Stimulated activated CD8-positive, alpha-beta memory T cell treated with anti-CD3 and anti-CD28 coated beads, Interleukin-7, amount 100 ng/mL, for 4 hours (primary cell): ENCODE results near the gene RFX7.
"Not testable (repeated sequence)": the region's sequence is repeated elsewhere in the genome, so short reads cannot be mapped to it uniquely, and the experiment has no call there.

Experiments used
- DNase-seq, 2 donors: peaks; one replicate each; pipeline ENCODE4 v3.0.0-alpha.2; 2020; ENCODE audit warnings: low read depth in 2 of 2

Gene RFX7

DNA sequence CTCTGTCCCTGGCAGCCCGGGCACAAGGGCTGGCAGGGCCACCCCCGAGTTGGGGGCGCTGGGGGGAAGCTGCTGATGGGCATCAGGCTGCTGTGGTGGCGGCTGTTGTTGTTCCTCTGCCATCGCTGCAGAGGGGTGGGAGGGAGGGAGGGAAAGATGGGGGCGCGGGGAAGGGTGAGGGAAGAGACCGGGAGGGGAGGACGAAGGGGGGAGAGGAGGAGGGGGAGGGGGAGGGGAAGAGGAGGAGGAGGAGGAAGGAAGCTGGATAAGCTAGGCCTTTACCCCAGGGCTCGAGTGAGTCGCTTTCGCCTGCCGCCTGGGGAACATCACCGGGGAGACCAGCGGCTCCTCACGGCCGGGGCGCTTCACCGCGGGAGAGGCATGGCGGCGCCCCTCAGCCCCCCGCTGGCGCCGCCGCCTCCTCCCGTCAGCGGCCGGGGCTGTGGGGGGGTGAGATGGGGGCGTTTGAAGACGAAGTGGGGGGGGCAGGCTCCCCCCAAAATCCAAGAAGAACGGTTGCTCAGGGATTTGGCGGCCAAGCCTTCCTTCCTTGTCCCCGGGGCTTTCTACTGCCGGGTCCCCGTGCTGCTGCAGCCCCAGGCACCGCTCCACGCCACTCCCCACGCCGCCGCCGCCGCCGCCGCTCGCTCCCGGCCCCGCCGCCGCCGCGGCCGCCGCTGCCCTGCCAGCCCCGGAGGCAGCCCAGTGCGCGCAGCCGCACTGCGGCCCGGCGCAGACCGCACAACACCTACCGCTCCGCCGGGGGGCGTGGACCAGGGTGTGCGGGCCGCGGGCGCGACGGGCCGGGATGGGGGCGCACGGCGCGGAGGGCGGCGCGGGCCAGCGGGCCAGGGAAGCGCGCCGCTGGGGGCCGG is at the start of gene RFX7:
RFX7 (minus strand) TSS at position 717 of the 875 bp plus-strand sequence; CDS start at position 123, 594 bp downstream.
- peak; percentile 34 to 77 for DNase-seq

DNA sequence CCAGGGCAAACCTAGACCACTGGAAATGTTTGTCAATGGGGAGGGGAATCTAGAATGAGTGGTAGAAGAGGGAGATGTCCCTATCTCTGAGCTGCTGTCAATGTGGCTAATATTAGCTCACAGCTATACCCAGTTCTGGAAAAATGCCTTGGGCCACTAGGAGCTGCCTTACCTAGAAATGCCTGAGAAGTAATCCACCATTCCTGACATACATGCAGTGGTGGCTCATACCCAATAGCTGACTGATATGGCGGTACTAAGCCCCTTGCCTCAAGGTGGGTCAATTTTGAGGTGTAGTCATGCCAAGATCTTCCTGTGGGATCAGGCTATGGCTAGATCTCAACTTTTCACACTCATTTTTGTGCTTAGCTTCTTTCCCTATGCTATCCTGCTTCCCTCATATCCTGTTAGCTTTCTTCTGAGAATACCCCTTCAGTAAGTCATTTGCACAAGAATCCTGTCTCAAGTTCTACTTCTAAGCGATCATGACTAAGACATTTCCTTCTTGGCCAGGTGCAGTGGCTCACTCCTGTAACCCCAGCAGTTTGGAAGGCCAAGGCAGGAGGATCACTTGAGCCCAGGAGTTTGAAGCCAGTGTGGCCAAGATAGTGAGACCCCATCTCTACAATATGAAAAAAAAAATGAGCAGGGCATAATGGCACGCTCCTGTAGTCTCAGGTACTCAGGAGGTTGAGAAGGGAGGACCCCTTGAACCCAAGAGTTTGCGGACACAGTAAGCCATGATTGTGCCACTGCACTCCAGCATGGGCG is 49.1 kb upstream of the RFX7 start:
- no peak for DNase-seq

DNA sequence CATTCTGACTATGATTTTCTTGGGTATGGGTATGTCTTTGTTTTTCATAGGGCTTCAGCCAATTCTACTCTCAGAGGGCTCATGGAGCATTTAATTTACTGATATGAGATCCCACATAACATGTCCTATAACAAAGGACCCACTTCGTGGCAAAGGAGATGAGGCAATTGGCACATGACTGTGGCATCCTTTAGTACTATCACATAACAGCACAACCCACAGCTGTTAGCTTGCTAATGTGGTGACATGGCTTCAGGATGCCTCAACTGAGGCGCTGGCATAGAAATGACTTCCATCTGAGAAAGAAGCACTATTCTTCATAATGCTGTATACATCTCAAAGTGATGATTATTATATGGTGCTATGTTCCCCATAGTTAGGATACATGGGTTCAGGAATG is 48.1 kb upstream of the RFX7 start:
- DNase-seq: no peak

DNA sequence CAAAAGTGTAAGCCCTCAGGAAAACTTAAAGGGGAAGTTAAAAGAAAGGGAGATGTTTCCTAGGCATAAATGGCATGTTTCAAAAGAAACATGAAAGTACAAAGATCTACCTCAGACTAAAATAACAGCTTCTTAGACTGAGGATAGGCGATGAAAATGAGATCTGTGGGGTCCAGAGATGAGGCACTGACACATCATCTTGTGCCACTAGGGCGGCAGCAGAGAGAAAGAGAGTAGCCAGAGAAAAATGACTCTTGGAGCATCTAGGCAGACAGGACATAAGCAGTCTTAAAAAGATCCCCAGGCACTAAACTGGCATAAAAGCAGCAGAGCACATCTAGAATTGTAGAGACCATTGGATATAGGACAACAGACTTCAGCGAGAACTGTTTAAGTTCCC is 42.5 kb upstream of the RFX7 start:
- no peak for DNase-seq

DNA sequence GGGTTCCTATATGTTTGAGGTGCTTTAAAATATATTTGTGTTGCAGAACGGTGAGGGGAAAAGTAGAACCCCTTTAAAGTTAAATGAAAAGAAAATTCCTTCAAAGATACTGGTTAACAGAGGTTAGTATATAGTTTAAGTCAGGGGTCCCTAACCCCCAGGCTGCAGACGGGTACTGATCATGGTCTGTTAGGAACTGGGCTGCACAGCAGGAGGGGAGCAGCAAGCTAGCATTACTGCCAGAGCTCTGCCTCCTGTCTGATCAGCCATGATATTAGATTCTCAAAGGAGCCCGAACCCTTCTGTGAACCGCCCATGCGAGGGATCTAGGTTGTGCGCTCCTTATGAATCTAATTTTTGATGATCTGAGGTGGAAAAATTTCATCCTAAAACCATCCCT is 37.5 kb upstream of the RFX7 start:
- DNase-seq: no peak

DNA sequence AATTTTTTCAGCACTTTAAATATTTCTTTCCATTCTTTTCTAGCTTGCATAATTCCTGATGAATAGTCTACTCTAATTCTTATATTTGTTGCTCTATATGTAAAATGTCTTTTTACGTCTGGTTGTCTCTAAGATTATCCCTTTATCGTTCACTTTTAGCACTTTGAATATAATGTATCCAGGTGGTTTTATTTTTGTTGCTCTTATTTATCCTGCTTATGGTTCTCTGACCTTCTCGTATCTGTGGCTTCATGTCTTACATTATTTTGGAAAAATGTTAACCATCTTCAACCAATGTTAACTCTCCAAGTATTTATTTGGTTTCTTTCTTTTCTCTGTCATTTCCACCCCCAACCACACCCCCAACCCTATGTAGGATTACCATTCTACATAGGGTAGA is 30.0 kb upstream of the RFX7 start:
- DNase-seq: no peak

DNA sequence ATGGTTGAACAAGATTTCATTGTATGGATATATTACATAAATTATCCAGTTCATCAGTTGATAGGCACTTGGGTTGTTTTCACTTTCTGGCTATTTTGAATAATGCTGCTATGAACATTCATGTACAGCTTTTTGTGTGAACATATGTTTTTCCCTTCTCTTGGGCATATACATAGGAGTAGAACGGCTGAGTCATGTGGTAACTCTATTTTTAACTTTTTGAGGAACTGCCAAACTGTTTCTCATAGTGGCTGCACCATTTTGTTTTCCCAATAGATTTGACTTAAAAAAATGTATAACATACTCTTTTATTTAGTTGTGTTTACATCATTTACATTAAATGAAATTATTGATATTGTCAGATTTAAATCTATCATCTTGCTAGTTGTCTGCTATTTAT is 28.8 kb upstream of the RFX7 start:
- DNase-seq: no peak

DNA sequence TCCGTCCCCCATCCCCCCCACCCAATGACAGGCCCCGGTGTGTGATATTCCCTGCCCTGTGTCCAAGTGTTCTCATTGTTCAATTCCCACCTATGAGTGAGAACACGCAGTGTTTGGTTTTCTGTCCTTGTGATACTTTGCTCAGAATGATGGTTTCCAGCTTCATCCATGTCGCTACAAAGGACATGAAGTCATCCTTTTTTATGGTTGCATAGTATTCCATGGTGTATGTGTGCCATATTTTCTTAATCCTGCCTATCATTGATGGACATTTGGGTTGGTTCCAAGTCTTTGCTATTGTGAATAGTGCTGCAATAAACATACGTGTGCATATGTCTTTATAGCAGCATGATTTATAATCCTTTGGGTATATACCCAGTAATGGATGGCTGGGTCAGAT is 22.8 kb upstream of the RFX7 start:
- DNase-seq: not testable (repeated sequence)

DNA sequence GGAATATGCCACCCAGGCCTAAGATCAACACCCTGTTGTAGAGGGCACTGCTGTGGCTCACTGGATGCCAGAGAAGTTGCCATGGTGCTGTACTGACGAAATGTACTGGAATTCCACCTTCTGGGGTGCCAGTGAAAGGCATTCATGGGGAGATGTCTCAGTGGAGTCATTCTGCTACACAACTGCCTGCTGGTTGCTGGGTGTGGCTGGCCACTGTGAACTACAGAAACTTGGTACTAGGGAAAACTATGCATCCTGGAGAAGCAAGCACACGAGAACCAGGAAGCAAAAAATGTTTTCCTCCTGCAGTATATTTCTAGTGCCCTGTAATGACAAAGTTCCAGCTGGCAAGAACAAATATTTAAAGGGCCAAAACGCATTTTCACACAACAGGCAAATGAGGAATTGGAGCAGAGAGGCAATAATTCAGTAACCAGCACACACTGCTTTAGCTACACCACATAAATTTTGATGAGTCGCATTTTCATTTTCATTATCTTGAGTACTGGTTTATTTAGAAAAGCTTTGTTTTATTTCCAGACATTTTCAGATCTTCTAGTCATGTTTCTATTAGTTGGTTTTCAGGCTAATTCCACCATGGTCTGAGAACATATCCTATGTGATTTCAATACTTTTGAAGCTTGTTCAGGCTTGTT is 18.3 kb upstream of the RFX7 start:
- no peak for DNase-seq

DNA sequence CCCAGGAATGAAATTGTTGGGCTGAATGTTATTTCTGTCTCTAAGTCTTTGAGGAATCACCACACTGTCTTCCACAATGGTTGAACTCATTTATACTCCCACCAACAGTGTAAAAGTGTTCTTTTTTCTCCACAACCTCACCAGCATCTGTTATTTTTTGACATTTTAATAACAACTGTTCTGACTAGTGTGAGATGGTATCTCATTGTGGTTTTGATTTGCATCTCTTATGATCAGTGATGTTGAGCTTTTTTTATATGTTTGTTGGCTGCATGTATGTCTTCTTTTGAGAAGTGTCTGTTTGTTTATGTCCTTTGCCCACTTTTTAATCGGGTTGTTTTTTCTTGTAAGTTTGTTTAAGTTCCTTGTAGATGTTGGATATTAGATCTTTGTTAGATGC is 13.6 kb upstream of the RFX7 start:
- not testable (repeated sequence) for DNase-seq

DNA sequence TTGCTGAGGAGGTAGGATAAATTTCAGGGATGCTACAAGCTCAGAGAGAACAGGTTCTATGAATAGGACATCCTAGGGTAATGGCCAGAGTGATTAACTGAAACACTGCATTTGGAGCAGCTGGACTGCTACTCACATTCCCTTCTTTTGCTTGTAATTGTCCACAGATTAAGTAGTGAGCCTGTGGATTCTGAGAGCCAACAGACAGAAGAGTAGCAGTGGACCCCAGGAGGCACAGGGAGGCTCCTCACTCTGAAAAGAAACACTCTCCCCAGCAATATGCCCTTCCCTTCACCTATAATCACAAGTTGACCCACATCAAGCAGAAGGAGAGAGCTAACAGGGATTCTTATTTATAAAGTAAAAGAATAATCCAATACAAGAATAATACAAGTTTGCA is 10.6 kb upstream of the RFX7 start:
- no peak for DNase-seq

DNA sequence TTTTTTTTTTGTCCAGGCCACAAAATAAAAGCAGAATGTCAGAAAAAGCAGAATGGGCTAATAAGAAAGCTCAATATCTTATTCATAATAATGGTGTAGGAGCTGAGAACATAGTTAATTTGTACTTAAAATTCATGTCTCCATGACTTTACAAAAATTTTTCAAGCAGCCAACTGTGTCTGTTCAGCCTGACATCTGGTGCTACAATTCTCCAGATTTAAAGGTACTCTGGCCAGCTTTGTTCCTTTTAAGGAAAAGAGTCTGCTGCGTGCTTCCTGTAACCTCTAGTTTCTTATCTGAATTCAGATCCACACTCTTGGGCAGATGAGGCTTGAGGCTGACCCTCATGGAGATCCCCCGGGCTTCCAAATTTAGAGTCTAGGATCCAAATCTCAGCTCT is 8.7 kb upstream of the RFX7 start:
- no peak for DNase-seq

DNA sequence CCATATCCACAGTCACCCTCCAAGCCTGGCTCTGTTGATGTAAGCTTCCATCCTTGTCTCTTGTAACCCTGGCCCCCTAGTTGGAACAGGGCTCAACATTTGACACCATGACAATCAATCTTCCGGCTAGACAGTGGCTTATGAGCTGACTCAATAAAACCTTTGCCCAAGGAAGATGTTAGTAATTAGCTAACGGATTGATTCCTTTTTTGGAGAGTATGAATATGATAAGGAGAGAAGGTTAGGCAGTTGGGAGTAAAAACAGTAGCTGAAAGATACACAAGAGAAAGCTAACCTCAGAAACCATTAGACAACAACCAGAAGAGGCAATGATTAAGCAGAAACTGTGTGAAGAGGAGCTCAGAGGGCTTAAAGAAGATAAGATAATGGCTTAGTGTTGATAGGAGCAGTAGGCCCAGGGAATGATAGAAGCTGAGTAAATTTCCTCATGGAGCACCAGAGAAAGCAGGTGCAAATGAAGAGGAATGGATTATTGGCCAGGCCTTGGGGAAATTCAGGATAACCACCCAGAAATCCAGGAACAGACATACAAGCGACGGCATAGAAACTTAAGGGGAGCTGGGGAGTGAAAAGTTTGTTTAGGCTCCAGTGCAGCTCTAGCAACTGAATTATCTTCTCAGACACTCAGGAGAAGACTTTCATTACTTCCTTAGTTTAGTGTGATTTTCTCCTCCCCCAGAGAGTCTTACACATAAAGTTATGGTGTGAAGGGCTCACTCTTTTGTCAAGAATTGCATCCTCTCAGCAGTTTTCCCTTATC is 7.8 kb upstream of the RFX7 start:
- no peak for DNase-seq

DNA sequence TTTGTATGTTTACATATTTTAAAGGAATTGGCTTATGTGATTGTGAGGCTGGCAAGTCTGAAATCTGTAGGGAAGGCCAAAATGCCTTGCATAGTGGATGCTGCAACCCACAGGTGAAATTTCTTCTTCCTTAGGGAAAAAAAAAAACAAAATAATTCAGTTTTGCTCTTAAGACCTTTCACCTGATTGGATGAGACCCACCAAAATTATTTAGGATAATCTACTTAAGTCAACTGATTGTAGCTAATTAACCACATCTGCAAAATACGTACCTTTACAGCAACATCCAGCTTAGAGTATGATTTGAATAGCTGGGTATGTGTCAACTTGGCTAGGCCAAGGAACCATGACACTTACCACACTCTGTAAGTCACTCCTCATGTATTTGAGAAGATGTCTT is 6.9 kb upstream of the RFX7 start:
- DNase-seq: no peak

DNA sequence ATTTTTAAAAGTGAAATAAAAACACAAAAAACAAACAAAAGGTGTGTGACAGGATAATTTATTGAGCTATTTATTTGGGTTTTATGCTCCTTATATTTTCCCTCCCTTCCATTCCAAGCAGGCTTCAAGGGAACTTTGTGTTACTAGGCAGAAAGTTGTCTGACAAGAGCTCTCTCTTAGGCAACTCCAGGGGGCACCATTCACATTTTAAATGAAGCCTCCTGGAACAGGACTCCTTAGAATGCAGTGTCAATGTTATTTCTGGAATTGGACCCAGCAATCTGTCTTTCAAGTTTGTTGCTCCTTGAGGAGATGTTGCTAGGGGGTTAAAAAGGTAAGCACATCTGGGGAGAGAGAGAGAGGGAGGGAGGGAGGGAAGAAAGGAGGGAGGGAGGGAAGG is 5.4 kb upstream of the RFX7 start:
- DNase-seq: no peak

DNA sequence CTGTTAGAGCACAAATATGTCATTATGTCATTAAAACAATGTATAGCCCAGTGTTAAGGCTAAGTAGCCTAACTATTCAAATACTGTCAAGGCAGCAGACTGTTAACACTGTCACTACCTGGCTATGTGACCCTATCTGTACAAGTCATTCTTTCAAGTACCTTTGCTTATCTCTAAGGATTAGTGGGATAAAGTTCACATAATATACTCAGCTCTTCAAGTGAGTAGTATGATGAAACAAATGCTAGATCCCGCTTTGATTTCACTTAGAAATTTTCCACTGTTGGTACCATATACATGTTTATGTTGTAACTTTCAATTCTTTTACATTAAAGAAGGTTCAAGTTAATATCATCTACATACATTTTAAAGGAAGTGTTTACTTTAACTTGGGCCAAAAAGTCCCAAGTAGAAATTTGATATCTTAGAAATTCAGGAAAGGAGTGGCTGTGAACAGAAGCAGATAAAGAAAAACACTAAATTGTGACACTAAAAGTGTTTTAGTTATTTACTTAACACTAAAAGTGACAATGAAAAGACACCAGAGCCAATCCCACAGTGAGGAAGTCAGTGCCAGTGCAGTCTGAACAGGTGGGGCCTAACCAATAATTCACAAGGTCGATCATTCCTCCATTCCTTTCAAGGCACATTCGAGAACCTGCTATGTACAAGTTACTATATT is 4.8 kb upstream of the RFX7 start:
- no peak for DNase-seq

DNA sequence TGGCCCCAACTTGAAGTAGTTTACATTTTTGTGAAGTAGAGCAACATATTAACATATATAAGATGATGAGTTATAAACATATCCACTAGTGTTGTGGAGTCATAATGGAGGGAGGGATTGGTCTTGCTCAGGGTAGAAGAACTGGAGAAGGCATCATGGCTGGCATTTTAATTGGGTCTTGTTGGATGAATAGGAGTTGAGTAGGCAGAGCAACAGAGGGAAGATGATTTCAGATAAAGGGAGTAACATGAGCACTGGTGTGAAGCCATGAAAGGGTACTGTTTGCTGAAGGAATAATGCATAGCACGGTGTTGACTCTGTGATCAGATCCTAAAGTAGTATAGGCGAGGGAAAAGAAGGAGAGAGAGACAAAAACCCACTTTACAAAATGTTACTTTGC is 3.6 kb upstream of the RFX7 start:
- DNase-seq: no peak

DNA sequence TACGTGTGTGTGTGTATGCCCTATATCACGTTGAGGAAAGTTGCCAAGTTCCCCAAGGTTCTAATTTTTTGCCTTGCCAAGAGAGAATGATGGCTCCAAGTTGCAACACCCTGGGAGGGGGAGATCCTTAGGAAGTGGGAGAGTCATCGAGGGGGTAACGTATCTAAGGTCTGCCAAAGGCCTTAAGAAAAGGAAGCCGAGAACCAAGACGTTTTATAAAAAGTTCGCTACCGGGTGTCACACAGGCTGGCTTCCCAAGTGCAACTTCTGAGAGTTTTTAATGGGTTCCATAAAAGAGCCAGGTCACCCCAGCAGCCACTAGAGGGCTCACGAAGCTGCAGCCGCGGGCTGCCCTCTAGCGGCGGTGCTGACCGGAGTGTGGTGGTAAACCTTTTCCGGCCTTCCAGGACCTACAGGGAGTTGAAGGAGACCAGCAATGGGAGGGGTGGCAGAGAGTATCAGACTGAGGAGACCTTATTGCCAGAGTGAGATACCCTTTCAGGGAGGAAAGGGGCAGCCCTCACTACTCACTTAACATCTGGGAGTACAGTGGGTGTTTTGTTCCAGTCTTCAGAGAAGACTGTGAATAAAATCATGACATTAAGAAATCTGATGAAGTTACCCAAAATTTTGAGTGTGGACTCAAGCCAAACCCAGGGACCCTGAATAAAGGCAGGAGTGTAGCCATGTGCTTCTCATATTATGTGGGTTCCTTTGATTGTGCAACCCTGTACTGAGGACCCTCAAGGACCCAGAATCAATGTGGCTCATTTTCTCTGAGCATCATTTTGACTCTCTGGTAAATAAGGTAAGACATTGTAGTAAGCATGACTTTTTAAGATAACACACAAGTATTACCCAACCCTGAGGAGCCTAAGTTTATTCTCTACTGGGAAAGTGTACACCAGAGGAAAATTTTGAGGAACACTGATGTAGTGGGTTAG is 2.5 kb upstream of the RFX7 start:
- DNase-seq: peak; percentile 75 to 77

DNA sequence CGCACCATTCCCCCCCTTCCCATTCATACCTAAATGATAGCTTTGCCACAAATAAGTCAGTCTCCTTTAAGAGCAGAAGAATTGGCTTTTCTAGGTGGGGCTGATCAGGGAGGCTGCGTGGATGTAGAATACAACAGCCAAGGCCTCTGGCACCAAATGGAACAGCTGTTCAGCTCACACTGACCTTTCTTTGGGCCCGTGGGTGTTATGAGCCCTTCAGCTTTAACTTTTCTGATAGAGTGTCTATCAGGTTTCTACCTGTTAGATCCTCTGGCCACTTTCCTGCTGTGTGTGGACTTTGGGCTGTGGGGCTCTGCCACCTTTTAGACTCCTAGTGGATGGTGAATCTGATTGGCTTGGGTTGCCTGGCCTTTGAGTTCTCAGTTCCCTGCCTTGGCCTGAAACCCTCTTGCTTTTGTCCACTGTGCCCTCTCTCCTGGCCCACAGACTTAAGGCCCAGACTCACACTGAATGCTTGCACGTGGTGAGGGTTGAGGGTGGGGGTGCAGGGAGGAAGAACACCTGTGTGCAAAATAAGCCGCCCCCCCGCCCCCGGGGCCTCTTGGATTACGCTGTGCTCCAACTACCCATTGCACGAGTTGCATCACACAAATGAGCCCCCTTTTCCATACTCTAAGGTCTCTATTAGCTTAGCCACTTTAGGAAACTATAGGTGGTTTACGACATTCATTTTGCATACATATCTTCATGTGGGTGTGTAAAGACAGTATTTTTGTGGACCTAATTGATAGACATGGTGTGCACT is 1.3 kb upstream of the RFX7 start:
- peak in 1 of 2 donors; percentile 8 for DNase-seq
